HCT116 (cell line): ENCODE measurements around the gene EPHA6. TPM values are rescaled to one million over a fixed set of nuclear protein-coding genes. Genes with fewer than 3 reads are reported as not detected.

Experiments
- ATAC-seq: fragments of 200-7000 bp; cut with Tn5 transposase; 2 replicates; pipeline ENCODE4 v1.9.1; 2020; ENCODE audit warnings: mild to moderate bottlenecking, moderate library complexity
- BruUV-seq: library from RNA; stranded (reverse); fragments of 400-500 nt; replicated peaks from 2 replicates; lab custom pipeline; 2021; lab: Mats Ljungman, UMichigan
- CTCF ChIA-PET: fragments of 300-600 bp; sonication (Branson Sonifier 250); formaldehyde crosslinking; loops from one replicate; lab custom pipeline; 2021; ENCODE audit warnings: antibody characterized with exemption; lab: Charles Lee
- POLR2A ChIA-PET: fragments of 300-600, 350-600 bp; sonication (Branson Sonifier 250); formaldehyde crosslinking; loops from one replicate; lab custom pipeline; 2021; ENCODE audit warnings: antibody characterized with exemption; lab: Charles Lee
- RAD21 ChIA-PET, 2 experiments: fragments of 300-600 bp; sonication (Branson Sonifier 250); formaldehyde crosslinking; loops; one replicate each; lab custom pipeline; 2023; ENCODE audit warnings: low total read pairs in 2 of 2; ENCODE audit not compliant: uncharacterized antibody in 2 of 2, unreplicated experiment in 2 of 2, low non-redundant PET in 1 of 2; lab: Charles Lee
- DNase-seq: peaks from one replicate; pipeline ENCODE4 v3.0.0-alpha.2; 2010; ENCODE audit warnings: low read depth, low spot score
- H2AFZ ChIP-seq: fragments of 200-600 bp; shearing (Covaris generic), sonication (generic); 2 replicates; pipeline ENCODE4 v1.6.1; 2017; ENCODE audit warnings: low read depth, mixed run types, mixed read lengths, antibody characterized with exemption, low read length; ENCODE audit not compliant: poor library complexity, severe bottlenecking
- H3K27ac ChIP-seq: 2 replicates; pipeline ENCODE4 v1.5.1; 2012; ENCODE audit warnings: low read depth, low read length
- H3K27me3 ChIP-seq: fragments of 200-600 bp; sonication (generic); 2 replicates; pipeline ENCODE4 v1.6.1; 2016; ENCODE audit warnings: mixed run types, low read length, mixed read lengths; ENCODE audit not compliant: insufficient read depth
- H3K36me3 ChIP-seq, 2 experiments: fragments of 200-500 bp in 1 of 2; fragments of 200-600 bp in 1 of 2; sonication (Bioruptor generic) in 1 of 2; sonication (generic) in 1 of 2; 2 replicates each; pipeline versions ENCODE4 v1.5.1 to v1.6.1; 2014 to 2016; ENCODE audit warnings: low read length in 2 of 2, inconsistent platforms in 1 of 2, mixed read lengths in 1 of 2, mixed run types in 1 of 2; ENCODE audit not compliant: insufficient read depth in 2 of 2, control insufficient read depth in 1 of 2
- H3K4me1 ChIP-seq, 2 experiments: fragments of 200-600 bp in 1 of 2; sonication (generic) in 1 of 2; 2 replicates each; pipeline versions ENCODE4 v1.5.1 to v1.6.1; 2012 to 2017; ENCODE audit warnings: low read length in 2 of 2, inconsistent platforms in 1 of 2, mild to moderate bottlenecking in 1 of 2, mixed read lengths in 1 of 2, mixed run types in 1 of 2, moderate library complexity in 1 of 2; ENCODE audit not compliant: insufficient read depth in 2 of 2, control insufficient read depth in 1 of 2
- H3K4me2 ChIP-seq: fragments of 200-600 bp; sonication (generic); 2 replicates; pipeline ENCODE4 v1.6.1; 2017; ENCODE audit warnings: mixed run types, low read length, mixed read lengths
- H3K4me3 ChIP-seq, 2 experiments: fragments of 200-600 bp in 1 of 2; sonication (generic) in 1 of 2; replicated peaks in 1 of 2; 2 replicates each; pipeline ENCODE4 v1.5.1; 2011 to 2016; ENCODE audit warnings: low read length in 2 of 2, control low read depth in 1 of 2, low read depth in 1 of 2, mild to moderate bottlenecking in 1 of 2, mixed read lengths in 1 of 2, mixed run types in 1 of 2
- H3K79me2 ChIP-seq: fragments of 200-600 bp; sonication (generic); 2 replicates; pipeline ENCODE4 v1.6.1; 2017; ENCODE audit warnings: mild to moderate bottlenecking, mixed run types, low read length, moderate library complexity, mixed read lengths; ENCODE audit not compliant: insufficient read depth
- H3K9ac ChIP-seq: fragments of 200-600 bp; sonication (generic); 2 replicates; pipeline ENCODE4 v1.6.1; 2016; ENCODE audit warnings: low read length, mixed read lengths
- H3K9me2 ChIP-seq: fragments of 200-600 bp; sonication (generic), shearing (Covaris generic); 2 replicates; pipeline ENCODE4 v1.6.1; 2017; ENCODE audit warnings: mixed run types, mild to moderate bottlenecking, moderate library complexity; ENCODE audit not compliant: insufficient read depth
- H3K9me3 ChIP-seq, 2 experiments: fragments of 200-500 bp in 1 of 2; fragments of 200-600 bp in 1 of 2; sonication (Bioruptor generic) in 1 of 2; sonication (generic) in 1 of 2; 2 replicates each; pipeline ENCODE4 v1.6.1; 2014 to 2017; ENCODE audit warnings: low read length in 2 of 2, mixed read lengths in 2 of 2, inconsistent platforms in 1 of 2, low read depth in 1 of 2, mild to moderate bottlenecking in 1 of 2, mixed run types in 1 of 2, moderate library complexity in 1 of 2; ENCODE audit not compliant: control insufficient read depth in 1 of 2, insufficient read depth in 1 of 2
- H4K20me1 ChIP-seq: fragments of 200-600 bp; sonication (generic), shearing (Covaris generic); 2 replicates; pipeline ENCODE4 v1.6.1; 2017; ENCODE audit warnings: mixed run types, mild to moderate bottlenecking, moderate library complexity; ENCODE audit not compliant: insufficient read depth
- CEBPB ChIP-seq: IDR thresholded peaks from 2 replicates; pipeline ENCODE4 v1.6.1; 2012; ENCODE audit warnings: low read depth
- EGR1 ChIP-seq: IDR thresholded peaks from 2 replicates; pipeline ENCODE4 v1.6.1; 2012; ENCODE audit warnings: low read depth
- ELF1 ChIP-seq: IDR thresholded peaks from 2 replicates; pipeline ENCODE4 v1.6.1; 2012; ENCODE audit warnings: low read depth, borderline replicate concordance
- EZH2phosphoT487 ChIP-seq: fragments of 200-600 bp; IDR thresholded peaks from 2 replicates; pipeline ENCODE4 v1.6.1; 2018; ENCODE audit warnings: antibody characterized with exemption, borderline replicate concordance
- FOSL1 ChIP-seq: IDR thresholded peaks from 2 replicates; pipeline ENCODE4 v1.6.1; 2012; ENCODE audit warnings: low read depth
- POLR2A ChIP-seq: IDR thresholded peaks from 2 replicates; pipeline ENCODE4 v1.7.0; 2011; ENCODE audit warnings: borderline replicate concordance; ENCODE audit not compliant: insufficient read depth, insufficient read length; ENCODE audit errors: extremely low read depth
- POLR2AphosphoS5 ChIP-seq: IDR thresholded peaks from 2 replicates; pipeline ENCODE4 v1.6.1; 2011; ENCODE audit warnings: mild to moderate bottlenecking, low read depth, low read length, moderate library complexity
- RAD21 ChIP-seq: IDR thresholded peaks from 2 replicates; pipeline ENCODE4 v1.6.1; 2012; ENCODE audit warnings: low read depth, mild to moderate bottlenecking
- SIN3A ChIP-seq: IDR thresholded peaks from 2 replicates; pipeline ENCODE4 v1.6.1; 2012; ENCODE audit warnings: low read depth
- SP1 ChIP-seq: IDR thresholded peaks from 2 replicates; pipeline ENCODE4 v1.6.1; 2012; ENCODE audit warnings: low read depth
- TCF7L2 ChIP-seq: IDR thresholded peaks from 2 replicates; pipeline ENCODE4 v1.7.0; 2011; ENCODE audit warnings: borderline replicate concordance, inconsistent platforms; ENCODE audit not compliant: insufficient read depth, insufficient read length; ENCODE audit errors: extremely low read depth
- YY1 ChIP-seq: IDR thresholded peaks from 2 replicates; pipeline ENCODE4 v1.6.1; 2011; ENCODE audit warnings: low read length, low read depth, moderate library complexity, mild to moderate bottlenecking; ENCODE audit not compliant: insufficient replicate concordance; ENCODE audit errors: extremely low read depth
- ZNF274 ChIP-seq: fragments of 200-500 bp; sonication (Bioruptor generic); IDR thresholded peaks from 2 replicates; pipeline ENCODE4 v1.6.1; 2014; ENCODE audit warnings: mild to moderate bottlenecking, low read depth, low read length, inconsistent platforms
- intact Hi-C: fragments of 100-400 bp; cut with micrococcal nuclease; formaldehyde crosslinking; loops from 2 replicates; pipeline ENCODE4 v1.10.0; 2022
- total RNA-seq: library from RNA; stranded (reverse); gene quantifications from one replicate; pipeline ENCODE4 v1.2.1, GENCODE V29; 2021; ENCODE audit not compliant: unreplicated experiment
- TF ChIP-seq, protein P1 (sequence below): IDR thresholded peaks from 2 replicates; pipeline ENCODE4 v1.6.1; 2012
- TF ChIP-seq, protein P2 (sequence below), 3 experiments: fragments of 200-600 bp in 1 of 3; sonication (generic) in 1 of 3; IDR thresholded peaks in 2 of 3; conservative IDR thresholded peaks in 1 of 3; 2 replicates each; pipeline ENCODE4 v1.5.1; 2012 to 2017; ENCODE audit warnings: low read depth in 2 of 3, low read length in 2 of 3, antibody characterized with exemption in 1 of 3, borderline replicate concordance in 1 of 3, control low read depth in 1 of 3, mild to moderate bottlenecking in 1 of 3, mixed read lengths in 1 of 3, mixed run types in 1 of 3, moderate library complexity in 1 of 3; ENCODE audit not compliant: insufficient read depth in 1 of 3
- TF ChIP-seq, protein P3 (sequence below): IDR thresholded peaks from 2 replicates; pipeline ENCODE4 v1.6.1; 2012
- TF ChIP-seq, protein P4 (sequence below): IDR thresholded peaks from 2 replicates; pipeline ENCODE4 v1.6.1; 2012; ENCODE audit warnings: low read depth

EPHA6 gene
- total RNA-seq, 1 experiment from 2014 or later: not detected

DNA sequence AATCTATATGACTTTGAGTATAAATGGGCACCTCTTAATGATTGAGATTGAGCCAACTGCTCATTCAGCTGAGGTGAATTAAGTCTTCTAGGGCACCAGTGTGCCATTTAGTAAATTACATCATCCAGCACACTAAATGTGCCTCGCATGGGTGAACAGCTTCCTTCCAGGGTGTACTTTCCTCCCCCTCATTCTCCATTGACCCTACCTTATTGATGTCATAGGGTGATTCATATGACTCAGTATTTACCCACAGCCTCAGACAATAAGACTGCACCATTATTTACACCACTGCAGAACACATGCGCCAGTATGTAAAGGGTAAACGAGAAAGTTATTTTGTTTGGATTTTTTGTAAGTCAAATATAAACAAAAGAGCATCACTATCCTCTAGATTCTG lies 765.0 kb downstream of the EPHA6 start (continued):
- TF ChIP-seq, protein P1, sequence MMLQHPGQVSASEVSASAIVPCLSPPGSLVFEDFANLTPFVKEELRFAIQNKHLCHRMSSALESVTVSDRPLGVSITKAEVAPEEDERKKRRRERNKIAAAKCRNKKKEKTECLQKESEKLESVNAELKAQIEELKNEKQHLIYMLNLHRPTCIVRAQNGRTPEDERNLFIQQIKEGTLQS: no peak
- TF ChIP-seq, protein P2, sequence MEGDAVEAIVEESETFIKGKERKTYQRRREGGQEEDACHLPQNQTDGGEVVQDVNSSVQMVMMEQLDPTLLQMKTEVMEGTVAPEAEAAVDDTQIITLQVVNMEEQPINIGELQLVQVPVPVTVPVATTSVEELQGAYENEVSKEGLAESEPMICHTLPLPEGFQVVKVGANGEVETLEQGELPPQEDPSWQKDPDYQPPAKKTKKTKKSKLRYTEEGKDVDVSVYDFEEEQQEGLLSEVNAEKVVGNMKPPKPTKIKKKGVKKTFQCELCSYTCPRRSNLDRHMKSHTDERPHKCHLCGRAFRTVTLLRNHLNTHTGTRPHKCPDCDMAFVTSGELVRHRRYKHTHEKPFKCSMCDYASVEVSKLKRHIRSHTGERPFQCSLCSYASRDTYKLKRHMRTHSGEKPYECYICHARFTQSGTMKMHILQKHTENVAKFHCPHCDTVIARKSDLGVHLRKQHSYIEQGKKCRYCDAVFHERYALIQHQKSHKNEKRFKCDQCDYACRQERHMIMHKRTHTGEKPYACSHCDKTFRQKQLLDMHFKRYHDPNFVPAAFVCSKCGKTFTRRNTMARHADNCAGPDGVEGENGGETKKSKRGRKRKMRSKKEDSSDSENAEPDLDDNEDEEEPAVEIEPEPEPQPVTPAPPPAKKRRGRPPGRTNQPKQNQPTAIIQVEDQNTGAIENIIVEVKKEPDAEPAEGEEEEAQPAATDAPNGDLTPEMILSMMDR (IDR thresholded peaks at IDR 0.05 in 2 of 3, conservative IDR thresholded peaks at IDR 0.05 in 1 of 3; ENCODE audit: borderline replicate concordance in 1 of 3, insufficient read depth in 1 of 3, low read depth in 2 of 3, low read length in 2 of 3): no peak

DNA sequence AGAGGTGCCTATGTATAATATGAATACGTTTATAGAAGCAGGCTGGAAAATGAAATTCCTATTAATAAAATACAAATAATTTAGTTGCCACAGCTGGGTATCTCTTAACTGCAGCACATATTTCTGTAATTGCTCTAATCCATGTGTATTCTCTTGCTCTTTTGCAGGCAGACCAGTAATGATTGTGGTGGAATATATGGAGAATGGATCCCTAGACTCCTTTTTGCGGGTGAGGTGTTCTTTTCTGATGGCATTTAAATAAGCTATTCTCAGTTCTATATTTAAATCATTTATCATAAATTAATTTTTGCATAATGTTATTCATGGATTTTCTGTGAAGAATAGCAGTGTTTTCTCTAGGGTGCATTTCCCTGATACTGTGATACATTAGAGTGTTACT lies 796.2 kb downstream of the EPHA6 start:
- no peak overlapping the region for H3K27ac ChIP-seq
- no peaks in the 10 kb centered on the region; a peak in 1 of 4 replicates for H3K36me3 ChIP-seq
- no peaks in the 10 kb centered on the region for H3K27me3 ChIP-seq
- ChIA-PET RAD21 (no interaction called here), CTCF (no interaction called here), POLR2A (no interaction called here)
- DNase-seq: no peak
- no peaks in the 10 kb centered on the region for H4K20me1 ChIP-seq
- no peaks in the 10 kb centered on the region for H3K9me3 ChIP-seq
- ATAC-seq: no peak
- no peak overlapping the region for H3K4me3 ChIP-seq
- intact Hi-C loops: no loop called here
- no peak overlapping the region for H3K9ac ChIP-seq
- H3K79me2 ChIP-seq: no peaks in the 10 kb centered on the region
- no TSS peak for BruUV-seq
- no peaks in the 10 kb centered on the region for H3K9me2 ChIP-seq
- no peak overlapping the region for H2AFZ ChIP-seq
- H3K4me2 ChIP-seq: no peak overlapping the region
- H3K4me1 ChIP-seq: no peaks in the 10 kb centered on the region
- TF ChIP-seq POLR2A (no peak), TCF7L2 (no peak), CEBPB (no peak), ZNF274 (no peak), EZH2phosphoT487 (no peak), POLR2AphosphoS5 (no peak), SIN3A (no peak), RAD21 (no peak), EGR1 (no peak), SP1 (no peak), ELF1 (no peak), FOSL1 (no peak), YY1 (no peak)
- TF ChIP-seq, protein P2 (IDR thresholded peaks at IDR 0.05 in 2 of 3, conservative IDR thresholded peaks at IDR 0.05 in 1 of 3; ENCODE audit: borderline replicate concordance in 1 of 3, insufficient read depth in 1 of 3, low read depth in 2 of 3, low read length in 2 of 3): no peak
- TF ChIP-seq, protein P1: no peak
- TF ChIP-seq, protein P3, sequence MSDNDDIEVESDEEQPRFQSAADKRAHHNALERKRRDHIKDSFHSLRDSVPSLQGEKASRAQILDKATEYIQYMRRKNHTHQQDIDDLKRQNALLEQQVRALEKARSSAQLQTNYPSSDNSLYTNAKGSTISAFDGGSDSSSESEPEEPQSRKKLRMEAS: no peak
- TF ChIP-seq, protein P4, sequence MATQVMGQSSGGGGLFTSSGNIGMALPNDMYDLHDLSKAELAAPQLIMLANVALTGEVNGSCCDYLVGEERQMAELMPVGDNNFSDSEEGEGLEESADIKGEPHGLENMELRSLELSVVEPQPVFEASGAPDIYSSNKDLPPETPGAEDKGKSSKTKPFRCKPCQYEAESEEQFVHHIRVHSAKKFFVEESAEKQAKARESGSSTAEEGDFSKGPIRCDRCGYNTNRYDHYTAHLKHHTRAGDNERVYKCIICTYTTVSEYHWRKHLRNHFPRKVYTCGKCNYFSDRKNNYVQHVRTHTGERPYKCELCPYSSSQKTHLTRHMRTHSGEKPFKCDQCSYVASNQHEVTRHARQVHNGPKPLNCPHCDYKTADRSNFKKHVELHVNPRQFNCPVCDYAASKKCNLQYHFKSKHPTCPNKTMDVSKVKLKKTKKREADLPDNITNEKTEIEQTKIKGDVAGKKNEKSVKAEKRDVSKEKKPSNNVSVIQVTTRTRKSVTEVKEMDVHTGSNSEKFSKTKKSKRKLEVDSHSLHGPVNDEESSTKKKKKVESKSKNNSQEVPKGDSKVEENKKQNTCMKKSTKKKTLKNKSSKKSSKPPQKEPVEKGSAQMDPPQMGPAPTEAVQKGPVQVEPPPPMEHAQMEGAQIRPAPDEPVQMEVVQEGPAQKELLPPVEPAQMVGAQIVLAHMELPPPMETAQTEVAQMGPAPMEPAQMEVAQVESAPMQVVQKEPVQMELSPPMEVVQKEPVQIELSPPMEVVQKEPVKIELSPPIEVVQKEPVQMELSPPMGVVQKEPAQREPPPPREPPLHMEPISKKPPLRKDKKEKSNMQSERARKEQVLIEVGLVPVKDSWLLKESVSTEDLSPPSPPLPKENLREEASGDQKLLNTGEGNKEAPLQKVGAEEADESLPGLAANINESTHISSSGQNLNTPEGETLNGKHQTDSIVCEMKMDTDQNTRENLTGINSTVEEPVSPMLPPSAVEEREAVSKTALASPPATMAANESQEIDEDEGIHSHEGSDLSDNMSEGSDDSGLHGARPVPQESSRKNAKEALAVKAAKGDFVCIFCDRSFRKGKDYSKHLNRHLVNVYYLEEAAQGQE: no peak
